Esophagus squamous epithelium (tissue), 4 donors: ENCODE data around the gene PDE9A.

Experiments
- CTCF ChIP-seq, 6 experiments: fragments of 450-650 bp in 4 of 6; fragments of 200-600 bp in 2 of 6; sonication (generic) in 2 of 6; IDR thresholded peaks; one replicate each; pipeline ENCODE4 v1.5.1; 2016 to 2019; ENCODE audit warnings: antibody characterized with exemption in 6 of 6, mild to moderate bottlenecking in 4 of 6, moderate library complexity in 4 of 6
- POLR2A ChIP-seq, 4 donors: fragments of 450-650 bp; IDR thresholded peaks; one replicate each; pipeline ENCODE4 v1.6.1; 2017; ENCODE audit warnings: antibody characterized with exemption in 4 of 4, mild to moderate bottlenecking in 4 of 4, moderate library complexity in 3 of 4

GRCh38 chr21:42724226-42724920 is 71.0 kb downstream of the PDE9A start:
- TF ChIP-seq CTCF (IDR thresholded peaks at IDR 0.05), result no peak
- TF ChIP-seq POLR2A (IDR thresholded peaks at IDR 0.05), result no peak
